ENCODE data around the gene PTOV1.

Gene PTOV1

GRCh38 chr19:49862391-49863253 lies 11.7 kb downstream of the PTOV1 start:
- no peak overlapping the region for H3K4me3 ChIP-seq (ENCODE audit: low read depth, low read length)
- DNase-seq (ENCODE audit: low read depth, low spot score): no peak
- in situ Hi-C loops (cut with HindIII; ENCODE audit: low sequenced_read_pairs): no loop called here
- TF ChIP-seq CTCF (IDR thresholded peaks at IDR 0.05; ENCODE audit: low read depth, low read length): peak; percentile 31

DNA sequence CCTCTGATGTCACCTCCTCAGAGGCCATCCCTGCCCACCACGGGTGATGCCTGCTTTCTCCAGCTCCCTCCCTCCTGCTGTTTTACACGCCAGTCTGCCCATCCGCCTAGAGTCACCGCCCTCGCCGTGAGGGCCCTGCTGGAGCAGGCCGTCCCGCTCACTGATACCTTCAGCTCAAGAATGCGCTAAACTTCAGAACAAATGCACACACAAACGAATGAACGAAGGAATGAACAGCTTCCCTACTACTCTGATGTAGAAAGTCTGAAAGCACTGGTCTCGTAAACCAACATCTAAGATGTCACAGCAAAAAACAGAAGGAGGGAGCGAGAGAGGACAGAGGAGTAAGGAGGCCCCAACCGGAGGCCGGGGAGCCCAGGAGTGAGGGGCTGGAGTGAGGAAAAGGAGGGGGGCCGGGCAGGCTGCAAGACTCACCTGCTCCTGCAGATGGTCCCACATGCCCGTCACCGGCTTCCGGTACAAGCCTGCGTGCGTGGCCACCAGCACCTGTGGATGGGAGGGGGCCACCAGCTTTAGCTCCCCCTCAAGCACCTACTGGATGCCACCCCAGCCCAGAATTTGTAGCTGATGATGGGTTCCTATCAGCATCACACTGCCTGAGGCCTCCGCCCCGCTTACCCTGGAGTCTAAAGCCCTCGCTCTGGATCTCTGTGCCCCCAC lies 12.4 kb downstream of the PTOV1 start:
- no peak for TF ChIP-seq CTCF (IDR thresholded peaks at IDR 0.05; ENCODE audit: low read depth, low read length)
- no peak for DNase-seq (ENCODE audit: low read depth, low spot score)
- no peak overlapping the region for H3K4me3 ChIP-seq (ENCODE audit: low read depth, low read length)
- in situ Hi-C loops (cut with HindIII; ENCODE audit: low sequenced_read_pairs): no loop called here

DNA sequence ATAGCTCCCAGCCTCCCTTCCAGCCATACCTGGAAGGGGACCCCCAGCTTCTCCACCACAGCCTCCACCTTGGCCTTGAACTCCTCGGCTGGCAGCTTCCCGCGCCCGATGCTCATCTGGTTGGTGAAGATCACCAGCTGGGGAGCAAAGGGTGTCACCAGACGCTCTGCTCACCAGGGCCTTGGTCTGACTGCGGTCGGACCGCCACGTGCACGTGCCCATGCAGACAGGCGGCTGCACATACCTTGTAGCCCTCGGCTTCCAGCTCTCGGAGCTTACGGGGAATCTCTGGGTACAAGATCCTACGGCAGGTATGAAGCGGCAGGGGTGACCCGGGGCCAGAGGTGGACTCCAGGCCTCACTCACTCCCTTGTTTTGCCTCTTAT lies 13.0 kb downstream of the PTOV1 start:
- no peak for TF ChIP-seq CTCF (IDR thresholded peaks at IDR 0.05; ENCODE audit: low read depth, low read length)
- in situ Hi-C loops (cut with HindIII; ENCODE audit: low sequenced_read_pairs): no loop called here
- no peak for DNase-seq (ENCODE audit: low read depth, low spot score)
- H3K4me3 ChIP-seq (ENCODE audit: low read depth, low read length): no peak overlapping the region

DNA sequence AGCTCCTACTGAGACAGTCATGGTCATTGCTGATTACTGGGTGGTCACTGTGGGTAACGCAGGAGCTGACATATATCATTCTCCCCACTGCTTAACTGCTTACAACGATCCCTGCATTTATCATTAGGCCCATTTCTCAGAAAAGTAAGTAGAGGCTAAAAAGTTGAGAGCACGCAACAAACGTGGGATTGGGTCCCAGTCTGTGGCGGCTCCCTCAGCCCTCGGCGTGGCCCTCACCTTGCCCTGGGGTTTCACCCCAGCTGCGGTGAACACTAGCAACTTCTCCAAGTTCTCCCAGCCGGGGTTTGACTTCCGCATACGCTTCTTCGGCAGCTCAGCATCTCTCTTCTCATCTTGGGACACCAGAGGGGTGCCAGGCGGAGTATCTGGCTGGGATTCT lies 13.9 kb downstream of the PTOV1 start:
- no peak overlapping the region for H3K4me3 ChIP-seq (ENCODE audit: low read depth, low read length)
- in situ Hi-C loops (cut with HindIII; ENCODE audit: low sequenced_read_pairs): no loop called here
- no peak for TF ChIP-seq CTCF (IDR thresholded peaks at IDR 0.05; ENCODE audit: low read depth, low read length)
- DNase-seq (ENCODE audit: low read depth, low spot score): no peak

- peak; percentile 91 for DNase-seq (ENCODE audit: low read depth, low spot score)
- in situ Hi-C loops (cut with HindIII; ENCODE audit: low sequenced_read_pairs): no loop called here
- peak within 1 kb of the TSS; percentile 66 for H3K4me3 ChIP-seq (ENCODE audit: low read depth, low read length)
- TF ChIP-seq CTCF (IDR thresholded peaks at IDR 0.05; ENCODE audit: low read depth, low read length): no peak
Observed at GRCh38 chr19:49866933-49867782, 16.2 kb downstream of the PTOV1 start, which contains the start of gene PNKP. PNKP (minus strand) TSS chr19:49867576; CDS start chr19:49867204, 372 bp downstream.

- in situ Hi-C loops (cut with HindIII; ENCODE audit: low sequenced_read_pairs): no loop called here
- TF ChIP-seq CTCF (IDR thresholded peaks at IDR 0.05; ENCODE audit: low read depth, low read length): no peak
- H3K4me3 ChIP-seq (ENCODE audit: low read depth, low read length): peak overlapping the region; percentile 48
- DNase-seq (ENCODE audit: low read depth, low spot score): no peak
Observed at GRCh38 chr19:49869009-49869483, 18.1 kb downstream of the PTOV1 start.
